Femur (tissue), 1 donor: Measurements from ENCODE around the gene MGMT.
A peak's percentile ranks its signal among the peaks of the same experiment; 100 is the strongest.

Experiments used
- DNase-seq: peaks from one replicate; pipeline ENCODE4 v3.0.0-alpha.2; 2017

Gene MGMT

DNA sequence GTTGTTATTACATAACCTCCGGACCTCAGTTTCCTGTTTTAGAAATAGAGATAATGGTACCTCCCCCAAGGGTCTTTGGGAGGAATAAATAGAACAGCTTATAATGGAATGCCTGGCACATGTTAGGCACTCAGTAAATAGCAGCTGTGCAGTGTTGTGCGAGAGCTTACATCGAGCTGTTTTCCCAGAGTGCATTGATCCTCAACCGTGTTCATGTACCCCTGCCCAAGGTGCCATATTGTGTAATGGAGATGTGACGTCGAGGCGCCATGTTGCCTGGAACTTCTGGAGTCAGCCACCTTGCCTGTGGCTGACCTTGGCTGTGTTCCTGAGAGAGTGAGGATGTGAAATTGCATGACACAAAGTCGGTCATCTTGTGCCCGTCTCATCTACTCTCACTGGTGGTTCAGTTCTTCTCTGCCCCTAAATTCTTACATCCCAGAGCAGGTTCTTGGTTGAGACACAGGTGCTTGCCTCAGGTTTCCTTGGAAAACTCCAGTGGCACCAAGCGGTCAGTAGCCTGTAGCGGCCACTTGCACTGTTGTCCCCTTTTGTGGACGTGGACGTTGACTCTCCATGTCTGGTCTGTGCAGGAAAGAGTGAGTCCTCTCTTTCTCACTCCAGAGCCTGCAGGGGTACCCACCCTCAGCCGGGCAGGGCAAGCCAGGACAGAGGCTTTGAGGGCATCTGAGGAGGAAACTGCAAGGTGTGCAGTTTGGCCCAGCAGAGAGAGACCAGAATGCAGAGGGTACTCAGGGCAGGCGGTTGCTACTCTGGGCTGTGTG, 230.6 kb downstream of the MGMT start:
- DNase-seq = no peak

DNA sequence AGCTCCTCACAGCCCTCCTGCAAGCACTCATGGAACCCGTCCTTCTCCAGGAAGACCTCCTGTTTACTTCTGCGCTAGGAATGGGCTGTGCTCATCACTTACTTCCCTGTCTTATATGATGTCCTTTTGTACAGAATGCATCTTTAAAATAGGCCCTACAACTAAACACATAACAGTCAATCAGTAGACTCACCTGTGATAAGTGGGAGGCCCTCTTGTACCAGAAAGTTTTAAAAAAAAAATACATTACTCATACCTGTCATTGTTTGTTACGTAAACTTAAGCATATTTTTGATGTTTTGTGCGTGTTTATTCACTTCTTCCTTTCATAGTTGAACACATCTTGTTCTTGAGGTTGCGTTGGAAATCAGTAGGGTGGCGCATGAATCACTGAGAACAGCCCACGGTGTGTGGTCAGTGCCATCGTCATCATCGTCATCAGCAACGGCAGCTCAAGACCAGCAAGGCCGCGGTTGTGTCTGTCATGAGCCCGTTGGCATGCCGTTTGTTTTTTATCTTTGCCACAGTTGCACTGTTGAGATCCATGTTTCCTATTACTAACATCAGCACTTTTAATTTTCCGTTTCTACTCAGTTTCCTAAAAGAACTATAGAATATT, 232.8 kb downstream of the MGMT start:
- DNase-seq = no peak

DNA sequence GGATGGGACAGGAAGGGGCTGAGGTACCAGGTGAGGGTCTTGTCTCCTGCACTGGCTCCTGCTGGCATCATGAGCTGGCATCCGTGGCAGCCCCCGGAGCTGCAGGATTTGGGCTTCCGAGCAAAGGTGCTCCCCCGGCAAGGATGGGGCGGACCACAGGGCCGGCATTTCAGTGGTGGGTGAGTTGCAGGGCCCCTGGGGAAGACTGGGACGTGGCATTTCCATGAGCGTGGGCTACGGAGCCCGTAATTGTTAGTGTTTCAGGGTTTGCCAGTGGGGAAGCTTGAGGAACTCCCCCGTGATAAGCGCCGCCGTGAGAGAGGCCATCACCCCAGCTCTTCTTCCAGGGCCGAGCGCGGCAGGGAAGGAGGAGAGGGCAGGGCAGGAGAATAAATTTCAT, 235.6 kb downstream of the MGMT start:
- DNase-seq = no peak

DNA sequence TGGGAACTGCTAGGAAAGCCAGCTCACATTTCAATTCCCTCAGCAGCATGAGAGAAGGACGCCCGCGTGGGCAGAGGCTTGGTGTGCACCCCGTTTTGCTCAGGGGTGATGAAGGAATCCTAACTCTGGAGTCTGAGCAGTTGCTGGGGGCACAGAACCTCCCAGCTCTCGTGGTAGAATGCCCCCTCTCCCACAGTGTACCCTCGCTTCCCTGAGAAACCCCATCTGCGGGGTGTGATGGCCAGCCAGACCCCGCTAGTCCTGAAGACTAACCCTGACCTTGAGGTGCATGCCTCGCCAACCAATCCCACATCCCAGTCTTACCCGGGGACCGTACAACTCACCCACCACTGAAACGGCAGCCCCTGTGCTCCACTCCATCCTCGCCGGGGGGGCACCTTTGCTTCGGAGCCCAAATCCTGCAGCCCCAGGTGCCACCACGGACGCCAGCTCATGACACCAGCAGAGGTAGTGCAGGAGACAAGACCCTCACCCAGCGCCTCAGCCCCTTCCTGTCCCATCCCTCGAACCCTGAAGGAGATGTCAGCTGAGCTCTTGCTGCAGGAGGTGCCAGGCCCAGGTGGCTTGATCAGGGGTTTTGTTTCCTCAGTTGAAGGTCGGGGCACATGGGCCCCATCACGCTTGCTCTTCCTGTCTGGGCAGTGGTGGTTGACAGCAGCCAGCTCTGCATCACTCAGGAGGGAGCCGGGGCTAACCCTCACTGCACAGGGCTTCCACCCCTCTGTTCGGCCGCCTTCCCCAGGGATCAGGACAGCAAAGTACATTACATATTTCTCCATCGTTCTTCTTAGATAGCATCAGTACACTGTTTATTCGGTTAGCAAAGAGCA, 236.5 kb downstream of the MGMT start:
- peak; percentile 14 for DNase-seq

DNA sequence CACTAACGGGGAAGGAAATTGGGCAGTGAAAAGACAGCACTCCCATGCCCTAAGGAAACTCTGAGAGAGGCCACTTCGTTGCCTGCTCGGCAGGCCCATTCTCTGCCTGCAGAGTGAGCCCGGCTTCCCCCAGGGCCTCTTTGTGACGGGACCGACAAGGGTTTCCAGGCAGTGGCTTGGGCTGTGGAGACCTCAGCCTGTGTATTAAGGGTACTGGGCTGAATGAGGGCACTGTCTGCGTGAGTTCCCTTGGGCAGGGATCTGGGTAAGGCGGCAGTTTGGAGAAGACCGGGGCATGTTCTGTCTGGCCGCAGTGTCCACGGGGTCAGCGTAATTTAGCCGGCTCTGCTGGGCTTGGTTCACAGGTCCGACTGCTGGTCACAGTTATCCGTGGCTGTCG, 237.2 kb downstream of the MGMT start:
- DNase-seq = peak; percentile 18

DNA sequence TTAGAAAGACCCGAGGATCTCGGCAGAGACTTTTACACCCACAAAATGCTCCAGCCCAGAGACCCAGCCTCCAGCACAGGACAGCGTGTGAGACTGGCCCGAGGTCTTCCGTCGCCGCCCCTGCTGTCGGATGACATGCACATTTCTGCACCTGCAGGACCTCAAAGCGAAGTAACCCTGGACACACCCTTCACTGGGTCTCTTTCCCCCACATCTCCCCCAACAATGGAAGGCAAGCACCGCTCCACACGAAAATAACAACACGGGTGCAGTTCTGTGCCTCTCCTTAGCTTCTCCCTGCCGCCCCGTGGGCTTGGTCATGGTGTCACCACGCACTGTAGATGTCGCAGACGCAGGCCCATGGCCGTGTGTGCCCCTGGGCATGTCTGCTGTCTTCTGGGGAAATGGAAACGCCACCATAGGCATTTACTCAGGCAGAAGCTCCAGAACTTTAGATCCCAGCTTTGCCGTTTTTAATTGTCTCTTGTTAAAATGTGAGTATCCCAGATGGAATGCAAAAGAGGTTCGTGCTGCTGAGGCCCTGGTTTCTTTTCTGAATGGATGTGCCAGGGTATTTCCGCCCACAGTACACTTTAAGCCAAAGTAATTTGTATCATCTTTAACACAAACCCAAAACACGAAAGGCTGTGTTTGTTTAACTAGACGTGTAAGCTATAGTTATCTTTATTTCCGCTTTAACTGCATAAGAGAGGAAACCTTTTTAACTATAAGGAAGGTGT, 237.9 kb downstream of the MGMT start:
- peak; percentile 13 for DNase-seq

DNA sequence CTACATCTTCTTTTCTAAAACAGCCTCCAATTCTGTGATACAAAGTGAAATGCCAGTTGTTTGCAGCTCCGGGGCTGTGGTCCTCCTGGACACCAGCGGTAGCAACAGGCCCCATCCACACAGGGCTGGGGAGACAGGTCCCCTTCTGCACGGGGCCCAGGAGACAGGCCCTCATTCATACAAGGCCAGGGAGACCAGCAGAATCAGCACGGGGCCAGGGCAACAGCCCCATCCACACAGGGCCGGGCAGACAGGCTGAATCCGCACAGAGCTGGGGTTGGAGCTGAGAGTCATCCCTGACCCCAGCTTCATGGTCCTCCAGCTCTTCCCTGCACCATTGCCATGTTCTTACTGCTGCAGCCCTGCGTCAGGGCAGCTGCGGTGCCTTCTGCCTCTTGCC, 238.6 kb downstream of the MGMT start:
- DNase-seq = peak; percentile 7

DNA sequence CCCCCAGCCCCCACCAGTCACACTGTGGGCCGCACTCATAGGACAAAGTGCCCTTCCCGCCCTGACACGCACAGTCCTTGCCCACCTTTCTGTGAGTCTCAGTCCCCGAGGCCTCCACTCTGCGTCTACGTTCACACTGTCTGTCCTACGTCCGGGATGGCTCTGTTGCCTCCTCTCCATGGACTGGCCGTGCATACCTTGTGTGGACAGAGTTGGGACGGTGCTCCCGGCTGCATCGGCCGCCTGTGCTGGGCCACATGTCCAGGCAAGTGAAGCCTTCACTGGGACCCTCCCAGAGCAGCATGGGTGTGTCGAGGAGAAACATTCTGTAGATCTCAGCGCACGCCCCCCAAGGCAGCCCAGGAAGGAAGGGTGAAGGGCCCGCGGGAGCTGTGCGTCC, 239.0 kb downstream of the MGMT start:
- peak; percentile 17 for DNase-seq

DNA sequence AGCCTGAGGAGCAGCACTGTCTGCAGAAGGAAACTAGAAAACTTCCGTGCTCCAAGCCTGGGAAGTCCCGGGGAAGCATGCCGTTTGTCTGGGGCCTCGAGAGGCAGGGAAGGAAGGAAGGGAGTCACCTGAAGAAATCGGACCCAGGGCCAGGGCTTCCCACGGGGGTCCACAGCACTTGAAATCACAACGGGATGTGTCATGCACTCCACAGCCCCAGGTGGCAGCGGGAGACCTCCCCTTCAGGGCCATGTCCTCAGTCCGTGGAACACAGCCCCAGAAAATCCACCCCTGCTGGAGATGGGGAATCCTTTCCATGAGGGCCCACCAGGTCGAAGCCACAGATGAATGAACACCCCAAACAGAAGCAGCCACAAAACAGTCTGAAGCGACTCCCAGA, 239.5 kb downstream of the MGMT start:
- no peak for DNase-seq

DNA sequence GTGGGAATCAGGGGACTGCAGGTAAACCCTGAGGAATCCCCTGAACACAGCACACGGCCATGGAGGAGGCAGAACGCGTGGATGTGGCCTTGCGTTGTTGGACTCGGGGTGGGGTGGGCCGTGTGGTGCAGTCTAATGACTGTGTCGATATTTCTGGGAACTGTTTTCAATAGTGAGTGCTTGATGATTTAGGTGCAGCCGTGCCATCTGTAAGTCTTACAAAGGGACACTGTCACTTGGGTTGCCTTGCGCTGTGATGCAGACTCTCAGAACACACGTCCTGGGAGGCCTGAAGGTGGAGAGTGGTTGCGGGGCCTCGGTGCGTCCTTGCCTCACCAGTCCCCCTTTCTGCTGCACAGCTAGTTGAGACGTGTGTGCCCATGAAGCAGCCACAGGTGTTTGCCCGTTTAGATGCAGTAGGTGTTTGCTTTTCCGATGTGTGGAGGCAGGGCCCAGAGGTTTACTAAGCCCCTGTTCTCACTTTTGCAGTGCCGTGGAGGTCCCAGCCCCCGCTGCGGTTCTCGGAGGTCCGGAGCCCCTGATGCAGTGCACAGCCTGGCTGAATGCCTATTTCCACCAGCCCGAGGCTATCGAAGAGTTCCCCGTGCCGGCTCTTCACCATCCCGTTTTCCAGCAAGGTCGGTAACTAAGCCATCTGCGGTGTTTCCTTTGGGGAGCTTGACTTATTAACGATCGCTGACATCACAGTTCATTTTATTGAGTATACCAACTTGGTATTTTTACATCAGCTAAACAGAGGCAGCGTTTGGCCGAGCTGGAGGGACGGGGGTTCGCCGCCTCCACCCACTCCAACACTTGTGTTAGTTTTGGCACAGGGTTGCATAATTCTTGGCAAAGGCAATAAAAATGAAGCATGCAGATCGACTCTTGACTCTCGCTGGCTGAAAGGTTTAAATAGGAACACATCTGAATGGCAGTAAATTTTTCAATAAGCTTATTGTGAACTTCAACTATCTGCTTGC, 240.7 kb downstream of the MGMT start:
- peak; percentile 77 for DNase-seq

DNA sequence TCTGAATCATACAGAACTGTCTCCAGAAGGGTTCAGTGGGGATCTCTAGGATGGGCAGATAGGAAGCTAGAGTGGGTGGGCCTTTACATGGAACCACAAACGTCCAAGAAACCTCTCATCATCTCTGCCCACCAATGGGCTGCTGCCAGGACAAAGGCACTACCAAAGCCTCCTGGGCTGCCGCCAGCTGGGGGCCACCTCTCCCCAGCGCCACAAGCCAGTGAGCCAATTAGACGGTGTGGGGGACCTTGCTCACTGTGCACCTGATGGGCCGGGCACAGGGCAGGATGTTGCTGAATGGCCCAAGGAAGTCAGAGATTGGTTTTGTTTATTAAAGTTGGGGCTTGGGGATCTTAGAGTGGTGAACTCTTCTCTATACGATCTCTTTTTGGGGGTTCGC, 242.1 kb downstream of the MGMT start:
- DNase-seq = no peak

DNA sequence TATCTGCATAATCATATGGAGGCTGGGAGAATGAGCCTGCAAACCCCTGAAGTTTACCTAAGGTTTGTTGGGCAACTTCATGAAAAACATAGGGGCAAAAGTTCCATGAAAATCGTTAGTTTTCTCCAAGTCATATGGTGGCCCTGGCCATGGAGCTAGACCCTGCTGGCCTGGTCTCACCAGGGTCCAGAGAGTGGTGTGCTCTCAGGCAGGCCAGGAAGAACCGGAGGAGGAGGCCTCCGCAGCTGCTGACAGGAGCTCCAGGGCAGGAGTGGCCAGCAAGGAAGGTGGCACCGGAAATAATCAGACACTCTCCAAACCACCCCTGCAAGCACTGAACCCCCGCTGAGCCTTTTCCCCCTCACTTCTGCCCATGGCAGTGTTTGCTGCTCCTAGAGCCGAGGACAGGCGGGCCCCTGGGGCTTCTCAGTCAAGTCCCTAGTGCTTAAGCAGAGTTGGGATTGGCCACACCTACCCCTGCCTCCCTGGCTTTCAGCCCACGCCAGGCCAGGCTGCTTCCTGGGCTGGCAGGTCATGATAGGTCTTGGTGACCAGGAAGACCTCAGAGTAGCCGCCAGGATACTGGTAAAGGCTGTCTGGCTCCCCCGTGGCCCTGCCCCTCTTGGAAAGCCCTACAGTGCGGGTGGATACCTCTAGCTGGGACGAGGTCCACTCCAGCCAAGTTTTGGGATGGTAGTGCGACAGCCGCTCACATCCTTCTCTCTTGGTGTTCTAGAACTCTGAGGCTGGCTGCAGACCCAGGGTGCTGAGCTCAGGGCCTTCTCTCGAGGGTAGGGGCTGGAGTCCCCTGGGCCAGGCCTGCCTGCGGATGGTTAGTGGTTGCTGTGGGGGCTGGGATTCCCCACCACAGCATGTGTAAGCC, 242.8 kb downstream of the MGMT start:
- DNase-seq = no peak

DNA sequence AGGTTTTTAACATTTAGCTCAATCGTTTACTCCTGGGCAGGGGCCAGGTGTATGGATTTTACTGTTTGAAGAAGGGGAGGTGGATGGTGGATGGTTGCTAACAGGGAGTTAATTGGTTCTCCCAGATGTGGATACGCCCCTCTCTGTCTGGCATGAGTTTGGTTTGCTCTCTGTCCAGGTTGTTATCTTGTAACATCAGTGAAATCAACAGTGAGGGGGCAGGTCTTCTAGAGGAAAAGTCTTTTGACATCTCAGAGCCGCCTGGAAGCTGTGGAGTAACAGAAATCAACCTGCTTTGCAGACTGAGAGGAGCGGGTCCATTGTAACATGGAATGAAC, 243.4 kb downstream of the MGMT start:
- DNase-seq = no peak

DNA sequence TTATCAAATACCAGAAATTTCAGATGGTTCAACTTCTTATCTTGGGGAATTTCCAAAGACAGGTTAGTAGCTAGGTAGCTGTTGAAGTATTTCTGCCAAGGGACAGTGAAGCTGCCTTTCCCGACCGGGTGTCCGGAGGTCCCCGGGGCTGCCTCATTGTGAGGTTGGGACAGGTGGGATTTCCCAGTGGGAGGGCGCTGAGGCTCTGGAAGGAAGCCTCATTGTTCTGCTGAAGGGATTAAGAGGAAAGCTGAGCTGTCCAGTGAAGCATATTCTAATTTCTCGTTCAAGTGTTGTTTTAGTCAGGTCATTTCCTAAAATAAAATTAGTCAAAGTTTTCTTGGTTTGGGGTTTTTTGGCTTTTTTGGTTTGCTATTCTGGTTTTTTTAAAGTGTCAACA, 244.2 kb downstream of the MGMT start:
- DNase-seq = no peak

DNA sequence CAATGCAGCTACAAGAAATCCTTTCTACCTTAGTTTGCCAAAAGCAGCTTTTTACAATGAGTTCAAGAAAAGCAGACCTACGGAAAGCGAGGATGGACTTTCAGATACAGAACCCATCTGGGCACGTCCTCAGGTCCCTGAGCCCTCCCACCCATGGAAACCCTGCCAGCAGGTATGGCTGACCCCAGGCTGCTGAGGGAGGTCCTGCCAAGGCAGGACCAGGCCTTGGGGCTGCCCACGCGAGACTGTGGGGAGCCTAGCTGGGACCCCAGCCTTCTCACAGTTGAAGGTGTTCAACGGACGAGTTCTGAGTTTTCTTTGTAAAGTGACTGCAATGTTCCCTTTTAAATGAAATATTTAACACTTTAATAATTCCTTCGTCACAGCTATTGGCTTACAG, 245.0 kb downstream of the MGMT start:
- no peak for DNase-seq

DNA sequence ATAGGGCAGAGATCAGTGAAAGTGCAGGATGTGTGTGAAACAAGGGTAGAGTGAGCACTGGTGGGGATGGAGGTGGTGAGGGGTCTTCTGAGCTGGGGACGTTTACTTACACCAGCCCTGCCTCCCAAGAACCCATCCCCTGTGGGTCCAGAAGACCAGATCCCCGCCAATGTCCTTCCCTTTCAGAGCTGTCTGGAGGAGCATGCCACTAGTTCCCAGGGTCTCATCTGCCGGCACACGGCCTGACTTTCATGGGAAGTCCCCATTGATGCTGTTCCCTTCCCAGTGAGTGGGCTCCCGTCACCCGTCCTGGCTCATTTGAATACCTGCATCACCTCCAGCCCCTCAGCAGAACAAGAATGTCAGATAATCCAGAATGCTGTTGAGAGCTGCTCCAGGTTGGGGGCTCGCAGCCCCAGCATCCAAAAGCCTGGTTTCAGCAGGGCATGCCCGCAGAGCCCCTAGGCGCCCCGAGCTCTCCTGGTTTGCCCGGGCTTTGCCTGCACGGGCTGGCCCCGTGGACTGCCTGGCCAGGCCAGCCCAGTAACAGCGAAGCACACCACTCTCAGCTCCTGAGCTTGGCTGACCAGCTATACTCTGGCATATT, 246.7 kb downstream of the MGMT start:
- DNase-seq = no peak

DNA sequence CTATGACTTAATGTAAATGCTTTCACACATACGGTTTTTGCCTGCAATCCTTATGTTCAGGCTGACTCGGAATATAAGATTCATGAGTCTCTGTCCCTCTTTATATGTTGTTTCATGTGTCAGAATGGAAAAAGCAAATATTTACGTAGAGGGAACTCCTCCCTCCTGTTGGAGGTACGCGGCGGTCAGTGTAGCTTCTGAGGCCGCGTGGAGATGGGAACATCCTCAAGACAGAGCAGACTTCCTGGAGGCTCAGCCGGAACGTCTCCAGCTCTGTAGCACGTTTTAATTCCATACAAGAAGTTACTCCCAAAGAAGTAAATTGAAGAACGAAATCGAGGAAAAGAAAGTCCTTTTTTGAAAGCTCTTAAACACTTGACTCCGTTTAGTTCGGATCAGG, 248.8 kb downstream of the MGMT start:
- DNase-seq = peak; percentile 6

DNA sequence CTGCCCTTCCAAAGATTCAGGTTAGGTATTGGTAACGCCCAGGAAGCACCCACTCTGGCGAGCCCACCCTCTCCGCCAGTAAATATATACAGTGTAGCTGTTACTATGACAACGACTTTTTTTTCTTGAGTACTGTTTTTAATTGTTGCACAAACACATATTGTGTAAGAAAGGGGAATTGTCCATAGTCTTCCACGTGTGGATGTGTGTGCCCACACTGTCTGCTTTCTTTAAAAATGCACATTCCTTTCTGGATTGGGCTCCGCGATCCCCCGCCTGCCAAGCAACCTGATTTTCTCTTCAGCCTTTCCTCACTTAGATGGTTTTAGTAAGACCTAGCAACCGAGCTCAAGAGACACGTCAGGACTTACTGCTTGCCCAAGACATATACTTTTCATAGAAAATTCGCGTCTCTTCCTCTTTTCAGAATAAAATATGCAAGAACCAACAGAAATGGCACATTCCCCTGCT, 249.2 kb downstream of the MGMT start:
- peak; percentile 8 for DNase-seq

DNA sequence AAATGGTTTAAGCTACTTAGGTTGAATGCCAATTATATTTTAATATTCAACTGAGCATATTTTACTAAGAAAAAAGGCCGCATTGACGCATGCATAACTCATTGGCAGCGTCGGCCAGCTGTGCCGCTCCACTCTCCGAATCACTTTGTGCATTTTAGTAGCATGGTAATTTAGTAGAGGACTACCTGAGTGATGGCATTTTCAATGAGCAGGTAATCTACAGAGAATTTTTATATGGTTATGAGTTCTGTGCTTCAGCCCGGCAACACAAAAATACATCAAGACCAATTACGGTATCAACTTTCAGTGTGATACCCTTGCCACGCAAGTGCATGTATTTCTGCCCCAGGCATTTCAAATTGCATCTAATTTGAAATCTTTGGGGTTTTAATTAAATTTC, 249.8 kb downstream of the MGMT start:
- DNase-seq = peak; percentile 4

DNA sequence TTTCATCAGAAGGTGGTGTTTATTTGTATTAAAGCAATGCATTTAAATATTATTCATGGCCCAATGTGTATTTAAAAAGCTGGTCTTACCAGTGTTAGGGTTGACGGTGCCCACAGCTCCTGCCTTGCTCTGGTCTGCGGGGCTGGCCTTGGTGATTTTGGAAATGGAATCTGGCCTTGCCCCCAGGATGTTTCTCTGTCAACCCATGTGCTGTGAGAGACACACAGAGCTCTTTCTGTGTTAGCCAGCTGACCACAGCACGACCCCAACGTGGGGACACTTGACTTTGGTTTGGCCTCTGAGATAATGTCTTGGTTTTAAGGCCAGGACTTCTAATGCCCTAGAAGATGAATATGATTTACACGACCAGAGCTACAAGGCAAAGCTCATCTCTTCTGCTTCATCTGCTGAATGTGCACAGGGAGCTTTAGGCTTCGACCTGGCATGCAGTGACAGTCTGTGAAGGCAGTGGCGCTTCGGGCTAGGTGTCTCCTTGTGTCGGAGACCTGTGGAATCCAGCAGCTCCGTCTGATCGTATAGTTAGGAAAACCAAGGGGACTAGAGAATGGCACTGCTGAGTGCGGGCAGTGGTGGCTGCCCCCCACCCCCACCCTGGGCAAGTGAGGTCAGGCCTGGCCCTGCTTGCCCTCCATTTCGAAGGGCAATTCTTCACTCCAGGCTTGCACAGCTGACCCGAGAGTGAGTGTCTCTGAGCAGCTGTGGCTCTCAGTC, 250.9 kb downstream of the MGMT start:
- DNase-seq = peak; percentile 6
